NB4 (cell line): Measurements from ENCODE around the gene CABP2.

Source experiments
- DNase-seq: peaks from one replicate; pipeline ENCODE4 v3.0.0; 2010; ENCODE audit warnings: low read depth
- H3K4me3 ChIP-seq: one replicate; pipeline ENCODE4 v1.5.1; 2011; ENCODE audit warnings: mild to moderate bottlenecking, low read depth, low read length, moderate library complexity
- CTCF ChIP-seq: IDR thresholded peaks from one replicate; pipeline ENCODE4 v1.5.1; 2012; ENCODE audit warnings: low read depth, low read length
- MAX ChIP-seq: IDR thresholded peaks from 2 replicates; pipeline ENCODE4 v1.6.1; 2011; ENCODE audit warnings: low read depth, low read length
- MYC ChIP-seq: IDR thresholded peaks from 2 replicates; pipeline ENCODE4 v1.6.1; 2011; ENCODE audit warnings: low read depth, low read length
- POLR2A ChIP-seq: IDR thresholded peaks from 2 replicates; pipeline ENCODE4 v1.6.1; 2011; ENCODE audit warnings: mild to moderate bottlenecking; ENCODE audit not compliant: insufficient read length; ENCODE audit errors: extremely low read depth

The CABP2 gene

DNA sequence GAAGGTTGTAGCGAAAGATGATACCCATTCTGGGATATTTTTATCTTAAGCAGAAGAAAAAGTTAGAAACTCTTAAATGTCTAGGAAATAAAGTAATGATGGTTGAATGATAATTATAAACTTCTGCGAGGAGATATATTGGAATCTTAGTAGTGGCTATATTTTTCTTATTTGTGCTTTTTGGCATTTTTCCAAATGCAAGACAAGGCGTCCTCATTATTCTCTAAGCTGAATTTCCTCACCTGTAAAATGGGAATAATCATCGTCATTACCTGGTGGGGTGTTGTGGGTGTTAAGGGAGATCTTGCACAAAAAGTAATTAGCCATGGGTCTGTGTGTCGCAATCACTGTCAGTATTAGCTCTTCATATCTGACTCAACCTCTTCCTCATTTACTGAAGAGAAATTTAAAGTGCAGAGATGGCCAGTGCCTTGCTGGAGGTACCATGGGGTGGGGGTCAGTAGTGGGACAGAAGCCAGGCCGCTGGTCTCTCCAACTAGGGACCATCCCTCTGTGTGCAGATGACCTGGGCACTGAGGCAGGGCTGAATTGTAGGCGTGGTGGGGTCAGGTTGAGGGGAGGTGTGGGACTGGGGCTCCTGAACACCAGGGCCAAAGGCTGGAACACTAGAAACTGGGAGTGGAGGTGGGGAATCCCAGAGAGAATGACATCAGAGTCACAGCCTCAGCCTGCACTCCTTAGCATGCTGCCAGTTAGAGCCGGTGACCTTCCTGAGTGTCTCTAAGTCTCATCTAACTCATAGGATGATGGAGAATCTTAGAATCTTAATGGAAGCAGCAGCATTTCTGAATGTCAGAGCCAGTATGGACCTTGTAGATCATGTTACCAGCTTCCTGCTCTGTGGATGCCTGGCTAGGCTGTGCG lies 22.2 kb downstream of the CABP2 start:
- peak; percentile 83 for DNase-seq
- TF ChIP-seq POLR2A = no peak
- no peak for TF ChIP-seq MAX
- TF ChIP-seq MYC = no peak
- TF ChIP-seq CTCF = no peak

GRCh38 chr11:67500484-67500821 lies 22.8 kb downstream of the CABP2 start:
- TF ChIP-seq POLR2A = no peak
- TF ChIP-seq MYC = no peak
- no peak for TF ChIP-seq CTCF
- no peak for TF ChIP-seq MAX
- DNase-seq = peak; percentile 41
- no peak overlapping the region for H3K4me3 ChIP-seq

More for the DNA sequence above, 22.2 kb downstream of the CABP2 start:
- H3K4me3 ChIP-seq = no peak overlapping the region

- DNase-seq = no peak
- TF ChIP-seq MYC (no peak), POLR2A (no peak), MAX (no peak), CTCF (no peak)
These were observed 23.3 kb downstream of the CABP2 start for GRCh38 chr11:67499808-67500483.

DNA sequence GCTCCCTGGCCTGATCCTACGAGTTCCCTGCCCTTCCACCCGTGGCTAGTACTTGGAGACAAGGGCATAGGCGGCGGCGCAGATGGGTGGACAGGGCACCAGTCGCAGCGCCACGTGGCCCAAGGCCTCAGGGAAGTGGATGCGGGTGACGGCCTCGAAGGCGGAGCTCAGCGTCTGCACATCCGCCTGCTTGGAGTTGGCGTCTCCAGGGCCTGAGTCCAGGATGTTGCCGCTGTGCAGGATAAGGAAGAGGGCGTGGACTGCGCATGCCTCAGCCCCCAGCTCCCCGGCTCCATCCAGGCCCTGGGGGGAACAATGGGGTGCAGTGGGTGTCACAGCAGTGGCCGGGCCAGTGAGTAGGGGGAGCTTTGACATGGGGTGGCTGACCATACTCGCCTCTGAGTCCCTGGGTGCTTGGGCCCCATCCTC lies 24.7 kb downstream of the CABP2 start:
- DNase-seq = no peak
- TF ChIP-seq CTCF = no peak
- no peak for TF ChIP-seq MYC
- no peak for TF ChIP-seq MAX
- TF ChIP-seq POLR2A = no peak
- H3K4me3 ChIP-seq = no peak overlapping the region

More at GRCh38 chr11:67499808-67500483, 23.3 kb downstream of the CABP2 start:
- H3K4me3 ChIP-seq = no peak overlapping the region

DNA sequence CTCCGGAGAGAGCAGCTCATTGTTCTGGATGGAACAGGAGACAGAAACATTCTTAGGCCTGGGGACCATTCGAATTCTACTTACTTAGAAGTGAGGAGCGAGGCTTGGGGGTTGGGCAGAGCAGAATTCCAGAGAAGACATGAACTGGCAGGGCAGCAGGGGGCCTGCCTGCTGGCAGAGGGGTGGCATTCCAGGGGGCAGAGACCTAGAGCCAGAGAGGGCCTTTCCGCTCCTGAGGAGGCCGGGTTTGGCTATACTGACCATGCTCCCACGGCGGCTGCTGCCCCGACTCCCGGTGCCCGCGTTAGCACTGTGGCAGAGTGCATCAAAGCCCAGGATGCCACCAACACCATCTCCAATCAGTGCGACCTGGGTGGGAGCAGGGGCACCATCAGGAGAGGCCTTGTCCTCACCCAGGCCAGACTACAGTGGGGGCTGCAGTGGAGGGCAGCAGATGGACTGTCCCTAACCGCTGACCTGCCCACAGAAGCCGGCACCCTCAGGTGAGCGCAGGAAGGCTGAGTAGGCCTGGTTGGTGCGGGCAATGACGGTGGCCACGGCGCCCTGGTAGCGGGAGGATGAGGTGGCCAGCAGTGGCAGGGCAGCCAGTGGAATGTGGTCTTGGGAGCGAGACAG lies 25.5 kb downstream of the CABP2 start:
- no peak for DNase-seq
- TF ChIP-seq MAX (no peak), MYC (no peak), CTCF (no peak), POLR2A (no peak)
- H3K4me3 ChIP-seq = no peak overlapping the region
